MM.1S (cell line): Measurements from ENCODE around the gene UNC5A.

Experiments used
- CTCF ChIP-seq: fragments of 300-600 bp; sonication (generic); IDR thresholded peaks from 2 replicates; pipeline ENCODE4 v1.5.1; 2016; ENCODE audit warnings: antibody characterized with exemption, low read length, mixed read lengths
- EZH2 ChIP-seq: fragments of 300-600 bp; sonication (generic); optimal IDR thresholded peaks from 2 replicates; pipeline ENCODE3; 2017; ENCODE audit warnings: low read depth, mild to moderate bottlenecking, antibody characterized with exemption, low read length, mixed read lengths

GRCh38 chr5:176793736-176794135, 16.6 kb upstream of the UNC5A start:
- TF ChIP-seq CTCF (no peak), EZH2 (no peak)
